Natural killer cell (primary cell): ENCODE data around the gene AUTS2. TPM values are rescaled to one million over a fixed set of nuclear protein-coding genes. Genes with fewer than 3 reads are reported as not detected.

Experiments
- ATAC-seq, 3 donors: fragments of 150-1000 bp in 2 of 3; fragments of 200-7000 bp in 1 of 3; cut with Tn5 transposase; 1 replicate in 1 of 3; 2 replicates in 2 of 3; pipeline ENCODE4 v1.10.0; 2021; ENCODE audit warnings: mild to moderate bottlenecking in 2 of 3, moderate library complexity in 2 of 3
- DNase-seq, 2 donors: peaks; one replicate each; pipeline versions ENCODE4 v3.0.0 to v3.0.0-alpha.2; 2013 to 2021; ENCODE audit warnings: mixed read lengths in 1 of 2
- H3K27ac ChIP-seq: one replicate; pipeline ENCODE4 v1.5.1; 2013; ENCODE audit warnings: mild to moderate bottlenecking, low read length
- H3K27me3 ChIP-seq: one replicate; pipeline ENCODE4 v1.6.1; 2013; ENCODE audit warnings: low read length; ENCODE audit not compliant: control insufficient read depth, insufficient read depth
- H3K36me3 ChIP-seq: one replicate; pipeline ENCODE4 v1.6.1; 2013; ENCODE audit warnings: low read length; ENCODE audit not compliant: control insufficient read depth, insufficient read depth
- H3K4me1 ChIP-seq: one replicate; pipeline ENCODE4 v1.6.1; 2013; ENCODE audit warnings: low read length; ENCODE audit not compliant: control insufficient read depth, insufficient read depth
- H3K4me3 ChIP-seq: one replicate; pipeline ENCODE4 v1.5.1; 2013; ENCODE audit warnings: low read length
- H3K9me3 ChIP-seq: one replicate; pipeline ENCODE4 v1.6.1; 2013; ENCODE audit warnings: low read length; ENCODE audit not compliant: control insufficient read depth, insufficient read depth
- H3K27ac Mint-ChIP-seq, 2 donors: one replicate each; pipeline ENCODE4 v1.8.0; 2022; ENCODE audit warnings: mild to moderate bottlenecking in 2 of 2, mixed read lengths in 2 of 2, moderate library complexity in 1 of 2
- H3K27me3 Mint-ChIP-seq, 2 donors: one replicate each; pipeline ENCODE4 v1.8.0; 2022; ENCODE audit warnings: low read depth in 2 of 2, mixed read lengths in 2 of 2
- H3K36me3 Mint-ChIP-seq: one replicate; pipeline ENCODE4 v1.8.0; 2022; ENCODE audit warnings: mixed read lengths
- H3K4me1 Mint-ChIP-seq, 2 donors: one replicate each; pipeline ENCODE4 v1.8.0; 2022; ENCODE audit warnings: mixed read lengths in 2 of 2
- H3K4me3 Mint-ChIP-seq: one replicate; pipeline ENCODE4 v1.8.0; 2022; ENCODE audit warnings: mild to moderate bottlenecking, moderate library complexity, mixed read lengths
- H3K9me3 Mint-ChIP-seq, 2 donors: one replicate each; pipeline ENCODE4 v1.8.0; 2022; ENCODE audit warnings: mixed read lengths in 2 of 2
- CTCF ChIP-seq: fragments of 200-600 bp; IDR thresholded peaks from one replicate; pipeline ENCODE4 v1.8.0; 2022; ENCODE audit warnings: antibody characterized with exemption
- WGBS: methylation state at CpG from one replicate; pipeline ENCODE4 v1.1.7; 2013; ENCODE audit warnings: missing lambda C conversion rate; ENCODE audit not compliant: insufficient coverage; 5-methylcytosine and 5-hydroxymethylcytosine counted together
- intact Hi-C: fragments of 100-400 bp; cut with micrococcal nuclease; formaldehyde crosslinking; loops from one replicate; pipeline ENCODE4 v1.14.2; 2022
- total RNA-seq, 4 donors: library from RNA; stranded (reverse); fragments of 120-200 nt in 1 of 4; gene quantifications; one replicate each; pipeline versions ENCODE4 v1.2.3 to v1.2.4, GENCODE V29; 2013 to 2022

Gene AUTS2
- total RNA-seq, 3 donors from 2014 or later (not counting 1 experiment from before 2014, with no cell fraction given), result 147 to 197 (median 155) TPM

- Mint-ChIP-seq H3K4me1 (peaks cover 42 to 43% of the 10 kb centered on the region in 2 donors), H3K4me3 (peak overlapping the region; percentile 100), H3K27me3 (no peaks in the 10 kb centered on the region), H3K27ac (peak overlapping the region in 1 of 2 donors; percentile 34), H3K9me3 (no peaks in the 10 kb centered on the region), H3K36me3 (peaks cover 6% of the 10 kb centered on the region)
- ATAC-seq (peak in 1 of 3 donors; percentile 19), DNase-seq (peak in 1 of 2 donors; percentile 79)
- Histone ChIP-seq H3K36me3 (peaks cover 16% of the 10 kb centered on the region), H3K27ac (no peak overlapping the region), H3K4me1 (peaks cover 14% of the 10 kb centered on the region), H3K27me3 (no peaks in the 10 kb centered on the region), H3K4me3 (no peak overlapping the region), H3K9me3 (no peaks in the 10 kb centered on the region)
- intact Hi-C loops, result loop anchor here (5.0 to 10.0 kb wide), 8 partner anchors 101 to 634 kb away; no protein-coding TSS in a partner anchor
- peak; percentile 96 for TF ChIP-seq CTCF
- WGBS, result no CpG with 5 or more reads among the region's 2 CpGs
Measured at GRCh38 chr7:70698219-70698832, 1100.1 kb downstream of the AUTS2 start.

- Mint-ChIP-seq H3K27ac (no peak overlapping the region), H3K36me3 (peaks cover 6% of the 10 kb centered on the region), H3K9me3 (no peaks in the 10 kb centered on the region), H3K27me3 (no peaks in the 10 kb centered on the region), H3K4me1 (peaks cover 50 to 51% of the 10 kb centered on the region in 2 donors), H3K4me3 (no peak overlapping the region)
- intact Hi-C loops, result loop anchor here (5.0 to 10.0 kb wide), 8 partner anchors 102 to 634 kb away; no protein-coding TSS in a partner anchor
- ATAC-seq (no peak), DNase-seq (no peak)
- Histone ChIP-seq H3K9me3 (no peaks in the 10 kb centered on the region), H3K27me3 (no peaks in the 10 kb centered on the region), H3K4me3 (no peak overlapping the region), H3K4me1 (peaks cover 11% of the 10 kb centered on the region), H3K36me3 (peaks cover 16% of the 10 kb centered on the region), H3K27ac (no peak overlapping the region)
- 88% methylated on average over 2 of the region's 3 CpGs for WGBS
- no peak for TF ChIP-seq CTCF
Measured at GRCh38 chr7:70699271-70699670, 1101.0 kb downstream of the AUTS2 start.

GRCh38 chr7:70700055-70700940 is 1102.0 kb downstream of the AUTS2 start:
- H3K27me3 Mint-ChIP-seq, result no peaks in the 10 kb centered on the region
- Histone ChIP-seq H3K27ac (no peak overlapping the region), H3K27me3 (no peaks in the 10 kb centered on the region), H3K4me3 (no peak overlapping the region), H3K4me1 (peaks cover 11% of the 10 kb centered on the region), H3K9me3 (no peaks in the 10 kb centered on the region), H3K36me3 (peaks cover 16% of the 10 kb centered on the region)
- no peak overlapping the region for H3K27ac Mint-ChIP-seq
- WGBS, result 89% methylated on average over 10 of the region's 11 CpGs
- no peak overlapping the region for H3K4me3 Mint-ChIP-seq
- intact Hi-C loops, result no loop called here
- no peak for ATAC-seq
- DNase-seq, result no peak
- H3K9me3 Mint-ChIP-seq, result no peaks in the 10 kb centered on the region
- H3K36me3 Mint-ChIP-seq, result peaks cover 6% of the 10 kb centered on the region
- peaks cover 58 to 60% of the 10 kb centered on the region in 2 donors for H3K4me1 Mint-ChIP-seq
- no peak for TF ChIP-seq CTCF
